HG03108 (cell line): ENCODE results near the gene DSCAML1.

Experiments
- ATAC-seq: cut with Tn5 transposase; IDR thresholded peaks from one replicate; pipeline ENCODE4 v1.9.1; 2021; ENCODE audit warnings: moderate library complexity; ENCODE audit not compliant: unreplicated experiment

The DSCAML1 gene

GRCh38 chr11:117532568-117532967 lies 264.4 kb downstream of the DSCAML1 start:
- ATAC-seq = no peak

GRCh38 chr11:117529816-117530215 lies 267.2 kb downstream of the DSCAML1 start:
- no peak for ATAC-seq

GRCh38 chr11:117528097-117528721 lies 268.8 kb downstream of the DSCAML1 start:
- no peak for ATAC-seq

GRCh38 chr11:117527271-117527670 lies 269.7 kb downstream of the DSCAML1 start:
- no peak for ATAC-seq

GRCh38 chr11:117525866-117526542 lies 271.0 kb downstream of the DSCAML1 start:
- no peak for ATAC-seq

GRCh38 chr11:117524468-117525183 lies 272.4 kb downstream of the DSCAML1 start:
- ATAC-seq = no peak

- ATAC-seq = no peak
Measured at GRCh38 chr11:117523680-117524079, 273.3 kb downstream of the DSCAML1 start.

GRCh38 chr11:117521974-117522373 lies 275.0 kb downstream of the DSCAML1 start:
- no peak for ATAC-seq

GRCh38 chr11:117520966-117521365 lies 276.1 kb downstream of the DSCAML1 start:
- ATAC-seq = no peak

GRCh38 chr11:117520201-117520600 lies 276.8 kb downstream of the DSCAML1 start:
- no peak for ATAC-seq

- ATAC-seq = no peak
Measured at GRCh38 chr11:117519590-117519989, 277.4 kb downstream of the DSCAML1 start.

GRCh38 chr11:117519170-117519569 lies 277.8 kb downstream of the DSCAML1 start:
- ATAC-seq = no peak

- no peak for ATAC-seq
Measured at GRCh38 chr11:117518455-117518854, 278.6 kb downstream of the DSCAML1 start.

- ATAC-seq = no peak
Measured at GRCh38 chr11:117517097-117517496, 279.9 kb downstream of the DSCAML1 start.

GRCh38 chr11:117515892-117516787 lies 280.9 kb downstream of the DSCAML1 start:
- ATAC-seq = no peak

GRCh38 chr11:117514256-117514655 lies 282.8 kb downstream of the DSCAML1 start:
- no peak for ATAC-seq

GRCh38 chr11:117513666-117514065 lies 283.4 kb downstream of the DSCAML1 start:
- ATAC-seq = no peak

- no peak for ATAC-seq
Measured at GRCh38 chr11:117511931-117512539, 285.0 kb downstream of the DSCAML1 start.

- ATAC-seq = no peak
Measured at GRCh38 chr11:117511483-117511930, 285.5 kb downstream of the DSCAML1 start.

- ATAC-seq = no peak
Measured at GRCh38 chr11:117510646-117511045, 286.4 kb downstream of the DSCAML1 start.

GRCh38 chr11:117509543-117509942 lies 287.5 kb downstream of the DSCAML1 start:
- ATAC-seq = no peak
